ENCODE data around the gene MEF2C. TPM values are rescaled to one million over a fixed set of nuclear protein-coding genes. Genes with fewer than 3 reads are reported as not detected.

The MEF2C gene
- total RNA-seq, 4 donors from 2014 or later: 17.3 to 58.0 (median 23.5) TPM

DNA sequence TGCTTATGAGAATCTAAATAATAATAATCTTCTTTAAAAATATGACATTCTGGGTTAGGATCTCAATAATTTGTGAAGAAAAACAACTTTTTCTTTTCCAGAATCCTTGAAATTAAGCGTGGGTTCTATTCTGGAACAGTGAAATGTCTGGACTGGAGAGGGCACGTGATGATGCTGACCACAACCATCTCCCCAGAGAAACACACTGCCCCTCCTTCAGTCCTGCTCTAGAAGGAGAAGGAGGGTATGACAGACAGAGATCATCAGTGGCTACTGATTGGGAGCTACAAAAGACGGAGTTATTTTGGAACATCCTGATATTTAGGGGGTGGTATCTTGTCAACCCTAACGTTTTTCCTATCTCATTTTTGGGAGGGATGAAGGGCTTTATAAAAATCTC lies 40.2 kb downstream of the MEF2C start:
- H3K27ac ChIP-seq: no peak overlapping the region
- H3K4me3 ChIP-seq: no peak overlapping the region
- no peaks in the 10 kb centered on the region for H3K36me3 ChIP-seq
- 71 to 75% methylated on average over 4 of the region's 4 CpGs for WGBS, 2 donors (ENCODE audit: low coverage in 1 of 2)
- no peak for TF ChIP-seq POLR2A (IDR thresholded peaks at IDR 0.05)
- TF ChIP-seq POLR2AphosphoS5 (IDR thresholded peaks at IDR 0.05): no peak
- TF ChIP-seq CTCF (IDR thresholded peaks at IDR 0.05): no peak
- TF ChIP-seq EP300 (IDR thresholded peaks at IDR 0.05; ENCODE audit: low read depth): no peak
- intact Hi-C loops (cut with DNase I; ENCODE audit: low total_unique reads): no loop called here
- no peaks in the 10 kb centered on the region for H3K9me3 ChIP-seq
- H3K4me1 ChIP-seq: peaks cover 0 to 6% (median 0%) of the 10 kb centered on the region in 4 donors
- in situ Hi-C loops (cut with MboI; ENCODE audit: low pct_ligation_motif_present in 1 of 4, low pct_unique_long_range_greater_than_20kb in 1 of 4, low sequenced_read_pairs in 3 of 4): no loop called here
- DNase-seq: no peak
- H3K27me3 ChIP-seq: no peaks in the 10 kb centered on the region

DNA sequence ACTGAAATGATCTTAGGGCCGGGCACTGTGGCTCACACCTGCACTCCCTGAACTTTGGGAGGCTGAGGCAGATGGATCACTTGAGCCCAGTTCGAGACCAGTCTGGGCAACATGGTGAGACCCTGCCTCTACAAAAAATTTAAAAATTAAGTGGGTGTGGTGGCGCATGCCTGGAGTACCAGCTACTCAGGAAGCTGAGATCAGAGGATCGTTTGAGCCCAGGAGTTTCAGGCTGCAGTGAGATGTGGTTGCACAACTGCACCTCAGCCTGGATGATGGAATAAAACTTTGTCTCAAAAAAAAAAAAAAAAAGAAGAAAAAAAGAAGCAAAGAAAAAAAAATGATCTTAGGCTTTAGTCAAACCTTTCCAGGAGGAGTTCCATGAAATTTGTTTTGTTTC lies 41.8 kb downstream of the MEF2C start:
- Histone ChIP-seq H3K4me1 (peaks cover 0 to 4% (median 4%) of the 10 kb centered on the region in 4 donors), H3K4me3 (no peak overlapping the region), H3K27ac (no peak overlapping the region), H3K9me3 (no peaks in the 10 kb centered on the region), H3K27me3 (no peaks in the 10 kb centered on the region), H3K36me3 (no peaks in the 10 kb centered on the region)
- no peak for DNase-seq
- 78 to 82% methylated on average over 4 of the region's 4 CpGs for WGBS, 2 donors (ENCODE audit: low coverage in 1 of 2)
- TF ChIP-seq EP300 (IDR thresholded peaks at IDR 0.05; ENCODE audit: low read depth) (no peak), POLR2AphosphoS5 (IDR thresholded peaks at IDR 0.05) (no peak)
- intact Hi-C loops (cut with DNase I; ENCODE audit: low total_unique reads) (no loop called here), in situ Hi-C loops (cut with MboI; ENCODE audit: low pct_ligation_motif_present in 1 of 4, low pct_unique_long_range_greater_than_20kb in 1 of 4, low sequenced_read_pairs in 3 of 4) (no loop called here)

DNA sequence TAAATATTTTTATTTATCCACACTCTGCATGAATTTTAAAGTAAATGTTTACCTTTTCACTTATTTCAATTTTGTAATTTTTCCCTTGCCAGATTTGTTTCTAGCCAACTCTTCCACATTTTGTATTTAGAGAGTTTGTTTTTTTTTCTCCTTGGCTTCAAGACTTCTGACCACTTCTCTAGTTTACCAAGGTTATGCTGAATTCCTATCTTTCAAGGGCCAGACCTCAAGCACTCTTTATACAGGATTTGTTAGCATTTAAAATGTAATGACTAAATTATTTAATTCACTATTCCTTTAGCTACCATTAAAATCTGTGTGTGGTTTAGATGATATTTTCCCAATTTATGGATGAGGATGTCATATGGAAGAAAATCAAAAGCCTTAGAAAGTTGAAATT lies 42.5 kb downstream of the MEF2C start:
- no peak for DNase-seq
- H3K4me1 ChIP-seq: peaks cover 0 to 5% (median 4%) of the 10 kb centered on the region in 4 donors
- in situ Hi-C loops (cut with MboI; ENCODE audit: low pct_ligation_motif_present in 1 of 4, low pct_unique_long_range_greater_than_20kb in 1 of 4, low sequenced_read_pairs in 3 of 4): no loop called here
- H3K27ac ChIP-seq: no peak overlapping the region
- intact Hi-C loops (cut with DNase I; ENCODE audit: low total_unique reads): no loop called here
- H3K27me3 ChIP-seq: no peaks in the 10 kb centered on the region
- H3K36me3 ChIP-seq: no peaks in the 10 kb centered on the region
- TF ChIP-seq POLR2AphosphoS5 (IDR thresholded peaks at IDR 0.05) (no peak), POLR2A (IDR thresholded peaks at IDR 0.05) (no peak), EP300 (IDR thresholded peaks at IDR 0.05; ENCODE audit: low read depth) (no peak), CTCF (IDR thresholded peaks at IDR 0.05) (no peak)
- no peaks in the 10 kb centered on the region for H3K9me3 ChIP-seq
- no peak overlapping the region for H3K4me3 ChIP-seq

- Histone ChIP-seq H3K9me3 (no peaks in the 10 kb centered on the region), H3K4me1 (peaks cover 0 to 5% (median 4%) of the 10 kb centered on the region in 4 donors), H3K27me3 (no peaks in the 10 kb centered on the region), H3K4me3 (no peak overlapping the region), H3K27ac (no peak overlapping the region), H3K36me3 (no peaks in the 10 kb centered on the region)
- in situ Hi-C loops (cut with MboI; ENCODE audit: low pct_ligation_motif_present in 1 of 4, low pct_unique_long_range_greater_than_20kb in 1 of 4, low sequenced_read_pairs in 3 of 4): no loop called here
- TF ChIP-seq POLR2AphosphoS5 (IDR thresholded peaks at IDR 0.05) (no peak), EP300 (IDR thresholded peaks at IDR 0.05; ENCODE audit: low read depth) (no peak), CTCF (IDR thresholded peaks at IDR 0.05) (no peak), POLR2A (IDR thresholded peaks at IDR 0.05) (no peak)
- DNase-seq: no peak
- WGBS, 2 donors (ENCODE audit: low coverage in 1 of 2): 90 to 94% methylated on average over 4 of the region's 4 CpGs
- intact Hi-C loops (cut with DNase I; ENCODE audit: low total_unique reads): loop anchor here (5.0 kb wide), 1 partner anchor 38 kb away; no protein-coding TSS in a partner anchor
These were observed 43.7 kb downstream of the MEF2C start for GRCh38 chr5:88839238-88839637.

GRCh38 chr5:88838500-88838899 lies 44.5 kb downstream of the MEF2C start:
- peaks cover 0 to 12% (median 10%) of the 10 kb centered on the region in 4 donors for H3K4me1 ChIP-seq
- intact Hi-C loops (cut with DNase I; ENCODE audit: low total_unique reads): loop anchor here (5.0 kb wide), 1 partner anchor 39 kb away; no protein-coding TSS in a partner anchor
- TF ChIP-seq POLR2A (IDR thresholded peaks at IDR 0.05): no peak
- TF ChIP-seq EP300 (IDR thresholded peaks at IDR 0.05; ENCODE audit: low read depth): no peak
- TF ChIP-seq POLR2AphosphoS5 (IDR thresholded peaks at IDR 0.05): no peak
- TF ChIP-seq CTCF (IDR thresholded peaks at IDR 0.05): no peak

More at GRCh38 chr5:88838500-88838899, 44.5 kb downstream of the MEF2C start:
- Histone ChIP-seq H3K4me3 (no peak overlapping the region), H3K36me3 (no peaks in the 10 kb centered on the region), H3K27ac (peak overlapping the region in 1 of 4 donors; percentile 2), H3K9me3 (no peaks in the 10 kb centered on the region), H3K27me3 (no peaks in the 10 kb centered on the region)
- 47 to 60% methylated on average over 1 of the region's 1 CpG for WGBS, 2 donors (ENCODE audit: low coverage in 1 of 2)
- in situ Hi-C loops (cut with MboI; ENCODE audit: low pct_ligation_motif_present in 1 of 4, low pct_unique_long_range_greater_than_20kb in 1 of 4, low sequenced_read_pairs in 3 of 4): no loop called here
- DNase-seq: no peak
